Esophagus squamous epithelium (tissue), 4 donors: ENCODE results near the gene FOXQ1.

Experiments used
- CTCF ChIP-seq, 6 experiments: fragments of 450-650 bp in 4 of 6; fragments of 200-600 bp in 2 of 6; sonication (generic) in 2 of 6; IDR thresholded peaks; one replicate each; pipeline ENCODE4 v1.5.1; 2016 to 2019; ENCODE audit warnings: antibody characterized with exemption in 6 of 6, mild to moderate bottlenecking in 4 of 6, moderate library complexity in 4 of 6
- POLR2A ChIP-seq, 4 donors: fragments of 450-650 bp; IDR thresholded peaks; one replicate each; pipeline ENCODE4 v1.6.1; 2017; ENCODE audit warnings: antibody characterized with exemption in 4 of 4, mild to moderate bottlenecking in 4 of 4, moderate library complexity in 3 of 4

DNA sequence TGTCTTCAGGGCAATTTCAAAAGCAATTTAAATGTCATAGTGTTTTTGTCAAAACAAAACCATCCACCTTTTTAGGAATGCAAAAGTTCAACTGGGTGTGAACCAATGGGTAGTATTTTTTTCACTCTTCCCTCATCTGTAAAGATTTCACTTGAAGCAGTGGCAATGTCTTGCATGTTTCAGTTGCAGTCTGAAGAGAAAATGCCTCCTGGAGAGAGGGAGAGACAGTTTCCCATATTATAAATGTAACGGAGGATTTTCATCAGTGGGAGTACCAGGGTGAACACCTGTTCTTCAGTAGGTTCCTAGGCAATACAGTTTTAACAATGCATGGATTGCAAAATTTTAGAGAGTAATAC is 3.3 kb downstream of the FOXQ1 start:
- no peak for TF ChIP-seq POLR2A (IDR thresholded peaks at IDR 0.05)
- TF ChIP-seq CTCF (IDR thresholded peaks at IDR 0.05), result no peak
